Urothelium cell line (cell line): ENCODE data around the gene ART5.

Experiments
- DNase-seq: peaks from one replicate; pipeline ENCODE4 v3.0.0; 2011; ENCODE audit warnings: low spot score, mixed read lengths
- FAIRE-seq: peaks from 2 replicates; lab custom pipeline; 2011; peaks lifted over from hg19 to GRCh38; lab: Jason Lieb, UNC

ART5 gene

GRCh38 chr11:3641701-3642070, at the start of gene ART5:
Gene ART5, minus strand, starts transcription at chr11:3641992. Its CDS starts 130 bp downstream, at chr11:3641862.
- DNase-seq (no peak), FAIRE-seq (no peak)

- DNase-seq (no peak), FAIRE-seq (no peak)
These were observed 45.0 kb upstream of the ART5 start for GRCh38 chr11:3686751-3687150.

- FAIRE-seq: no peak
- DNase-seq: no peak
These were observed 44.1 kb upstream of the ART5 start for GRCh38 chr11:3685923-3686322.

DNA sequence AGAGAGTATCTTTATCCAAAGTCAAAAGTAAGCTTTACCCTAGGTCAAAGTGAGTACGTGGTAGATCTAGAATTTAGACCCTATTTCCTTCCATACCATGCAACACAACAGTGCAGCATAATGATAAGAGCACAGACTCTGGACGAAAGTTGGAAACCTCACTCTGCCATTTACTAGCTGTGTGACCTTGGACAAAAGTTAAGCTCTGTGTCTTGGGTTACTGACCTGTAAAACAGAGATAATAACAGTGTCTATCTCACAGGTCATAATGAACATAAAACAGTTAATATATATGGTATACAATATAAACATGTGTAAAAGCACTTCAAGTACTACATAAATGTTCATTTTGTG, 43.0 kb upstream of the ART5 start:
- FAIRE-seq (no peak), DNase-seq (no peak)

DNA sequence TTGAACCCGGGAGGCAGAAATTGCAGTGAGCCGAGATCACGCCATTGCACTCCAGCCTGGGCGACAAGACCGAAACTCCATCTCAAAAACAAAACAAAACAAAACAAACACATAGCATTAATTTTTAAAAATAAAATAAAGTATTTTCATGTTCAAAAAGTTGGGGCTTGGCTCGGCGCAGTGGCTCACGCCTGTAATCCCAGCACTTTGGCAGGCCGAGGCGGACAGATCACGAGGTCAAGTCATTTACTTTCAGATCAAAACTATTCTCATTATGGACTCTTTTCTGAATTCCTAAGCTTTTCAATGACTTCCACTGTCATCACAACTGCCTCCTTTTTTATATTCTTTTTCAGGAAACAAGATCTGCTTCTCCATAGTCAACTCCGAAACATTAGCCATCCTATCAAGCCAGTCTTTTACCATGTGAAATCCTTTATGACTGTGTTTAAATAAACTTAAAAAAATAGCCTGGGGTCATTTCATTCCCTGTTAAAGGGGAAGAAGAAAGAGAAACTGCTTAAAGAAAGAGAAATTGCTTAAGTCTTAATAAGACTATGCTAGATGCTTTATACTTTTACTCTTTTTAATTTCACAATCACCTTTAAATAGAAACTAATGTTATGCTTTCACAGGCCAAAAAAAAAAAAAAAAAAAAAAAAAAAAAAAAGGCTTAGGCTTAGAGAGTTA, 42.5 kb upstream of the ART5 start:
- no peak for FAIRE-seq
- DNase-seq: no peak

- FAIRE-seq (no peak), DNase-seq (no peak)
These were observed 41.2 kb upstream of the ART5 start for GRCh38 chr11:3683039-3683438.

GRCh38 chr11:3679077-3679476, 37.3 kb upstream of the ART5 start:
- no peak for DNase-seq
- no peak for FAIRE-seq

DNA sequence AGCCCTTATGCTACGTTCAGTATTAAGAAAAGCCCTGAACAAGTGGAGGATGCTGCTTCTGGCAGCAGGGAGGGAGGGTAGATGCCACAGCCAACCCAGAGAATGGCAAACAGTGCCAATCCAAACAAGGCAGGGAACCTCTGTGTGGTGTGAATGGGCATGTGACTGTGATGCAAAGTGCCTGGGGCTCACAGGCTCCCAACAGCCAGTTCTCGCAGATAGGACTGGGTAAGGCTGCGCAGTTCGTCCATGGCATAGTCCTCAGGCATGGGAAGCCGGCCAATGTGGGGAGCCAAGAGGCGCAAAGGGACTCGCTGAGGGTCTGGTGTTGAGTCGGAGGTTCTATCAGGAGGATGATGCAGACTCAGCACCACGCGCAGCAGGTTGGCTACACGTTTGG, 34.2 kb upstream of the ART5 start:
- DNase-seq: no peak
- FAIRE-seq: no peak

- no peak for FAIRE-seq
- no peak for DNase-seq
These were observed 32.4 kb upstream of the ART5 start for GRCh38 chr11:3674189-3674588.

GRCh38 chr11:3671334-3672254, 29.8 kb upstream of the ART5 start, which contains the start of gene CHRNA10:
Gene CHRNA10, minus strand, starts transcription at chr11:3671384. Its CDS starts 72 bp downstream, at chr11:3671312.
- no peak for DNase-seq
- no peak for FAIRE-seq

- FAIRE-seq (no peak), DNase-seq (no peak)
These were observed 28.0 kb upstream of the ART5 start for GRCh38 chr11:3669742-3670183.

GRCh38 chr11:3669128-3669527, 27.3 kb upstream of the ART5 start:
- DNase-seq: no peak
- FAIRE-seq: no peak

GRCh38 chr11:3667149-3668035, 25.6 kb upstream of the ART5 start:
- FAIRE-seq (no peak), DNase-seq (no peak)

GRCh38 chr11:3666023-3666530, 24.3 kb upstream of the ART5 start:
- DNase-seq (no peak), FAIRE-seq (no peak)

DNA sequence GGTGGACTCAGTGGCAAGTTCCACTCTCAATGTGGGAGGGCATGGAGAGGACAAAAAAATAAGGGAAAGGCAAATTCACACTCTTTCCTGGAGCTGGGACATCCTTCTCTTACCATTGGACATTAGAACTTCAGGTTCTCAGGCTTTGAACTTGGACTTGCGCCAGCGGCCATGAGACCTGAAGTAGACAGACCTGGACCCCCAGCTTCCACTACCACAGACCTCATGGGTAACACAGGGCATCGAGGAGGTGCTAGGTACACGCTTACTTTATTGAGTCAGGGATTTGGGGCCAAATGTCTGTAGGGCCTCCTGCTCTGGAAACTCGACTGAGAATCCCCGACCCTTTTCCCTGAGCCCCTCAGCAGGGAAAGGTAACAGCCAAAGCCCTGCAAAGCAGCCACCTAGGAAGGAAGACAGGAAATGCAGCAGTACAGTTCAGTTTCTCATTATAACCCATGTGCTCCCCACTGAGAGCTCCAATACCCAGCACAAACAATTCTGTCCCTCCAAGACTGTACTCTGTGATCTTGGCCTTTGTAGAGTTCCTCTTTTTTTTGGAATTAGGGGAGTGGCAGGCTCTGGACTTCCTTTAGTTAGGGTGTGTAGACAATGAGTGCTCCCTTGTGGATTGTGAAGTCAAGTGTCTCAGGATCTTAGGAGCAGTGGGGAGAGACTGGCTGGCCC, 23.7 kb upstream of the ART5 start:
- FAIRE-seq: no peak
- DNase-seq: no peak

DNA sequence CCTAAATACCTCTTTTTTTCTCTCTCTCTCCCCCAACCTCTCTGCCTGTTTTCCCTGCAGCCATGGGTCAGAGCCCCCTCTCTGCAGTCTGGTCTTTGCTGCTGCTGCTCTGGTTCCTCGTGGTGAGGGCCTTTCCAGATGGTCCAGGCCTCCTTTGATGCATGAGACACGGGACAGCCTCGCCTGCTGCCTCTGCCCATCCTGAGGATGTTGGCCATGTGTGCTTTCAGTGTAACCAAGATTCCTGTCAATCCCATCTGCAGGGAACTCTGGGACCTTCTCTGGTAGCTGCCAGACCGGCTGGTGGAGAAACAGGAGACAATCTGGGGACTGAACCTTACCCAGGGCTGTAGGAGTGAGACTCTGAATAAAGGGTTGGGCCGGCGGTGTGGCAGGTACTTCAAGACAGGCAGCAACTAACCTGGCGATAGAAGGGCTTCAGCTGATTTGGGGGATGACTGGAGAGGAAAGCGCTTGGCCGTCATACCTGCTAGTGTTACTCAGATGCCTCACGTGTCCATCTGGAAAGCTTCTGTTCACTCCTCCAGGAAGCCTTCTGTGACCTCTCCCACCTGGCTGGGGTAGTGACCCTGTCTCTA, 22.3 kb upstream of the ART5 start:
- DNase-seq (no peak), FAIRE-seq (no peak)

DNA sequence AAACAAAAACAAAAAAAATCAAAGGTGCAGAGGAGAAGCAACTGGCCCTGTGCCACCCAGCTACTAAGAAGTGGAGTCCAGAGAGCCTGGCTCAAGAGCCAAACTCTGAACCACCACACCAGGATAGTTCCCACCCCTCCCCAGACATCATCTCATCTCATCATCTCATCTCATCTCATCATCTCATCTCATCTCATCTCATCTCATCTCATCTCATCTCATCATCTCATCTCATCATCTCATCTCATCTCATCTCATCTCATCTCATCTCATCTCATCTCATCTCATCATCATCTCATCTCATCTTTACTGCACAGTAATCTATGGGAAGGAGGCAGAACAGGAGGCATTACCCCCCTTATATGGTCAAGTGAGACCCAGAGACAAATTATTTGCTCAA, 21.1 kb upstream of the ART5 start:
- DNase-seq: no peak
- no peak for FAIRE-seq

DNA sequence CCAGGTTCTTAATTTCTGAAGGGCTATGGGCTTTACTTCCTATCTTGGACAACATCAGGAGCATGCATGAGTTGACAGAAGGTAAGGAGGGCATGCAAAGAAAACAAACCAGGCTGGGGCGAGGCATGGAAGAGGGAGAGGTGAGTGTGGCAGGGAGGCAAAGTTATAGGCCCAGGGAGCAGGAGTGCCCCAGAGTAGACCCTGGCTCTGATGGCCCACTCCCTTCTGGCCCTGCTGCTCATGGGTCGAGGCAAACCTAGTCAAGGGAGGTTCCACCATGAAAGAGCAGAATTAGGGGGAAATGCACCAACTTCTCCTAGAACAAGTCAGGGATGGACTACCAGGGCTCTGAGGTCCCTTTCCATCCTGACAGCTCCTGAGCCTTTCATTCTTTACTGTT, 19.2 kb upstream of the ART5 start:
- DNase-seq: no peak
- no peak for FAIRE-seq

GRCh38 chr11:3659595-3660515, 18.1 kb upstream of the ART5 start:
- FAIRE-seq: no peak

More at GRCh38 chr11:3659595-3660515, 18.1 kb upstream of the ART5 start:
- no peak for DNase-seq
